Glutamatergic neuron (in vitro differentiated cells): ENCODE results near the gene NPHP4. TPM values are rescaled to one million over a fixed set of nuclear protein-coding genes. Genes with fewer than 3 reads are reported as not detected.

Source experiments
- DNase-seq: peaks from one replicate; pipeline ENCODE4 v3.0.0; 2022
- H3K27ac Mint-ChIP-seq: one replicate; pipeline ENCODE4 v1.8.0; 2020; ENCODE audit warnings: mild to moderate bottlenecking, mixed read lengths, inconsistent platforms; ENCODE audit not compliant: unreplicated experiment
- H3K27me3 Mint-ChIP-seq: one replicate; pipeline ENCODE4 v1.8.0; 2020; ENCODE audit warnings: mild to moderate bottlenecking, moderate library complexity, mixed read lengths, inconsistent platforms; ENCODE audit not compliant: unreplicated experiment
- H3K36me3 Mint-ChIP-seq: one replicate; pipeline ENCODE4 v1.8.0; 2020; ENCODE audit warnings: mild to moderate bottlenecking, mixed read lengths, inconsistent platforms; ENCODE audit not compliant: unreplicated experiment
- H3K4me1 Mint-ChIP-seq: one replicate; pipeline ENCODE4 v1.8.0; 2020; ENCODE audit warnings: mild to moderate bottlenecking, low read depth, mixed read lengths, inconsistent platforms; ENCODE audit not compliant: unreplicated experiment
- H3K4me3 Mint-ChIP-seq: one replicate; pipeline ENCODE4 v1.8.0; 2020; ENCODE audit warnings: mild to moderate bottlenecking, mixed read lengths, inconsistent platforms; ENCODE audit not compliant: unreplicated experiment
- H3K9me3 Mint-ChIP-seq: one replicate; pipeline ENCODE4 v1.8.0; 2020; ENCODE audit warnings: mild to moderate bottlenecking, moderate library complexity, mixed read lengths, inconsistent platforms; ENCODE audit not compliant: unreplicated experiment
- CTCF ChIP-seq: fragments of 200-600 bp; sonication (generic); IDR thresholded peaks from one replicate; pipeline ENCODE4 v1.5.0; 2021; ENCODE audit not compliant: partially characterized antibody, unreplicated experiment
- total RNA-seq: library from RNA; stranded (reverse); fragmentation: NEBNext Ultra II Directional; extraction: Animal tissue kit (Norgen Biotek cat#: 25700); gene quantifications from one replicate; pipeline ENCODE4 v1.2.1, GENCODE V29; 2021; ENCODE audit not compliant: unreplicated experiment

Gene NPHP4
- total RNA-seq, 1 donor from 2014 or later = 28.4 TPM

GRCh38 chr1:5971471-5972197 is 20.6 kb downstream of the NPHP4 start:
- H3K4me3 Mint-ChIP-seq = no peak overlapping the region

GRCh38 chr1:5970610-5971273 is 21.5 kb downstream of the NPHP4 start:
- DNase-seq = no peak
- H3K27me3 Mint-ChIP-seq = peaks cover 5% of the 10 kb centered on the region
- H3K4me1 Mint-ChIP-seq = peaks cover 4% of the 10 kb centered on the region
- no peak overlapping the region for H3K27ac Mint-ChIP-seq
- no peaks in the 10 kb centered on the region for H3K36me3 Mint-ChIP-seq
- H3K9me3 Mint-ChIP-seq = no peaks in the 10 kb centered on the region
- no peak overlapping the region for H3K4me3 Mint-ChIP-seq
- no peak for TF ChIP-seq CTCF

More at GRCh38 chr1:5971471-5972197, 20.6 kb downstream of the NPHP4 start:
- Mint-ChIP-seq H3K4me1 (peaks cover 4% of the 10 kb centered on the region), H3K27ac (no peak overlapping the region), H3K27me3 (peaks cover 5% of the 10 kb centered on the region), H3K36me3 (no peaks in the 10 kb centered on the region), H3K9me3 (no peaks in the 10 kb centered on the region)
- DNase-seq = no peak
- no peak for TF ChIP-seq CTCF

- Mint-ChIP-seq H3K27ac (no peak overlapping the region), H3K36me3 (no peaks in the 10 kb centered on the region), H3K4me1 (no peaks in the 10 kb centered on the region), H3K27me3 (peaks cover 5% of the 10 kb centered on the region), H3K9me3 (no peaks in the 10 kb centered on the region), H3K4me3 (no peak overlapping the region)
- TF ChIP-seq CTCF = no peak
- no peak for DNase-seq
Observed at GRCh38 chr1:5969168-5969567, 23.1 kb downstream of the NPHP4 start.

- peaks cover 5% of the 10 kb centered on the region for H3K27me3 Mint-ChIP-seq
- no peak overlapping the region for H3K27ac Mint-ChIP-seq
- H3K9me3 Mint-ChIP-seq = no peaks in the 10 kb centered on the region
- DNase-seq = no peak
- H3K36me3 Mint-ChIP-seq = no peaks in the 10 kb centered on the region
- no peak for TF ChIP-seq CTCF
- no peaks in the 10 kb centered on the region for H3K4me1 Mint-ChIP-seq
- H3K4me3 Mint-ChIP-seq = no peak overlapping the region
Observed at GRCh38 chr1:5968161-5968736, 24.0 kb downstream of the NPHP4 start.
